Smooth muscle cell (in vitro differentiated cells): ENCODE results near the gene SFSWAP. TPM values are rescaled to one million over a fixed set of nuclear protein-coding genes. Genes with fewer than 3 reads are reported as not detected.
"Not testable (repeated sequence)": the region's sequence is repeated elsewhere in the genome, so short reads cannot be mapped to it uniquely, and the experiment has no call there.

Experiments used
- DNase-seq: peaks from one replicate; lab custom pipeline; 2025; ENCODE audit not compliant: unreplicated experiment; lab: John Stamatoyannopoulos, UW
- H2AFZ ChIP-seq: fragments of 200-600 bp; sonication (generic); 2 replicates; pipeline ENCODE4 v1.6.0; 2016; ENCODE audit warnings: antibody characterized with exemption, low read depth, mild to moderate bottlenecking
- H3F3A ChIP-seq: fragments of 200-600 bp; sonication (generic); 2 replicates; pipeline ENCODE4 v1.6.0; 2017; ENCODE audit warnings: antibody characterized with exemption, low read depth
- H3K27ac ChIP-seq: fragments of 200-600 bp; sonication (generic); 2 replicates; pipeline ENCODE4 v1.5.1; 2016; ENCODE audit warnings: low read depth, mild to moderate bottlenecking
- H3K27me3 ChIP-seq: fragments of 200-600 bp; sonication (generic); 2 replicates; pipeline ENCODE4 v1.6.1; 2016; ENCODE audit warnings: low read depth, mild to moderate bottlenecking
- H3K36me3 ChIP-seq: fragments of 200-600 bp; sonication (generic); 2 replicates; pipeline ENCODE4 v1.5.1; 2016; ENCODE audit warnings: low read depth
- H3K4me1 ChIP-seq: fragments of 200-600 bp; sonication (generic); 2 replicates; pipeline ENCODE4 v1.5.1; 2016; ENCODE audit warnings: low read depth
- H3K4me2 ChIP-seq: fragments of 200-600 bp; sonication (generic); 2 replicates; pipeline ENCODE4 v1.6.0; 2016; ENCODE audit warnings: mild to moderate bottlenecking
- H3K4me3 ChIP-seq: fragments of 200-600 bp; sonication (generic); 2 replicates; pipeline ENCODE4 v1.5.1; 2016; ENCODE audit warnings: mild to moderate bottlenecking
- H3K79me2 ChIP-seq: fragments of 200-600 bp; sonication (generic); 2 replicates; pipeline ENCODE4 v1.6.0; 2016; ENCODE audit warnings: low read depth, mild to moderate bottlenecking
- H3K9ac ChIP-seq: fragments of 200-600 bp; sonication (generic); 2 replicates; pipeline ENCODE4 v1.6.0; 2016; ENCODE audit warnings: low read depth
- H3K9me3 ChIP-seq: fragments of 200-600 bp; sonication (generic); replicated peaks from 2 replicates; pipeline ENCODE4 v1.5.1; 2016; ENCODE audit warnings: low read depth
- H4K20me1 ChIP-seq: fragments of 200-600 bp; sonication (generic); 2 replicates; pipeline ENCODE4 v1.6.0; 2016; ENCODE audit warnings: low read depth
- whole genome bisulfite sequencing: methylation state at CpG from one replicate; pipeline ENCODE4 v1.1.7; 2016; ENCODE audit warnings: low lambda C conversion rate; 5-methylcytosine and 5-hydroxymethylcytosine counted together
- polyA plus RNA-seq: library from polyadenylated mRNA; unstranded; fragments of >200 nt; fragmentation: Nextera tagmentation; extraction: Ambion mirVana; gene quantifications from 2 replicates; pipeline ENCODE4 v1.2.1, GENCODE V29; 2016
- total RNA-seq: library from RNA; depleted of rRNA; stranded (reverse); fragments of >200 nt; gene quantifications from 2 replicates; pipeline ENCODE4 v1.2.3, GENCODE V29; 2014
- TF ChIP-seq, protein P1 (sequence below): fragments of 200-600 bp; sonication (generic); IDR thresholded peaks from 2 replicates; pipeline ENCODE4 v1.5.1; 2017; ENCODE audit warnings: borderline replicate concordance, mild to moderate bottlenecking, antibody characterized with exemption; ENCODE audit not compliant: insufficient read depth, poor library complexity, severe bottlenecking

SFSWAP gene
- total and polyA plus RNA-seq, 2 experiments from 2014 or later: 24.1 to 32.3 TPM

DNA sequence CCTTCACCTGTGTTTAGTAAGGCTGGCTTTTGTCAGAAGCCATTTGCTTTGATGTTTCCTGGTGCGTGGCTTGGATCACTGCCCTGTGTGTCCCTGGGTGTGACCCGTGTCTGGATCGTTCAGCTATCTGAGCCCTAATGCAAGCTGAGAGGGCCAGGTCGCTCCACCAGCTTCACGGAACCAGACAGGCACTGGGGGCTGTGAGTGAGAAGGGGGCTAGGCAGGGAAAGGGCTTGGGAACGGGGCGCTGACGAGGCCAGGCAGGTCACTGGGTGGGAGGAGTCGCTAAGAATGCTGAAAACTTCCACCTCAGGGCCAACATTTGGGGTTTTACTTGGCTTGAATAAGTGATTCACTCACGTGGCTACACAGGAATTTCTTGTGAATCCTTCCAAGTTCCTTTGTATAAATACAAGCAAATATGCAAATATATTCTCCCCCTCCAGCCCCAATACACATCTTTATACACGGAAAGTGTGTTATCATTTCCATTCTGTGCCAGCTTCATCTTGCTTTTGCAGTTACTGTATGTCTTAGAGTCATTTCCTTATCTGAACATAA is 93.2 kb downstream of the SFSWAP start:
- DNase-seq: no peak
- Histone ChIP-seq H3K27ac (no peak overlapping the region), H3K79me2 (no peaks in the 10 kb centered on the region), H3K9me3 (no peaks in the 10 kb centered on the region), H3K4me1 (no peaks in the 10 kb centered on the region), H3F3A (no peaks in the 10 kb centered on the region), H3K4me3 (no peak overlapping the region), H2AFZ (no peak overlapping the region), H3K36me3 (no peaks in the 10 kb centered on the region), H3K9ac (no peak overlapping the region), H3K4me2 (no peak overlapping the region), H3K27me3 (no peaks in the 10 kb centered on the region), H4K20me1 (no peaks in the 10 kb centered on the region)
- TF ChIP-seq, protein P1, sequence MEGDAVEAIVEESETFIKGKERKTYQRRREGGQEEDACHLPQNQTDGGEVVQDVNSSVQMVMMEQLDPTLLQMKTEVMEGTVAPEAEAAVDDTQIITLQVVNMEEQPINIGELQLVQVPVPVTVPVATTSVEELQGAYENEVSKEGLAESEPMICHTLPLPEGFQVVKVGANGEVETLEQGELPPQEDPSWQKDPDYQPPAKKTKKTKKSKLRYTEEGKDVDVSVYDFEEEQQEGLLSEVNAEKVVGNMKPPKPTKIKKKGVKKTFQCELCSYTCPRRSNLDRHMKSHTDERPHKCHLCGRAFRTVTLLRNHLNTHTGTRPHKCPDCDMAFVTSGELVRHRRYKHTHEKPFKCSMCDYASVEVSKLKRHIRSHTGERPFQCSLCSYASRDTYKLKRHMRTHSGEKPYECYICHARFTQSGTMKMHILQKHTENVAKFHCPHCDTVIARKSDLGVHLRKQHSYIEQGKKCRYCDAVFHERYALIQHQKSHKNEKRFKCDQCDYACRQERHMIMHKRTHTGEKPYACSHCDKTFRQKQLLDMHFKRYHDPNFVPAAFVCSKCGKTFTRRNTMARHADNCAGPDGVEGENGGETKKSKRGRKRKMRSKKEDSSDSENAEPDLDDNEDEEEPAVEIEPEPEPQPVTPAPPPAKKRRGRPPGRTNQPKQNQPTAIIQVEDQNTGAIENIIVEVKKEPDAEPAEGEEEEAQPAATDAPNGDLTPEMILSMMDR: no peak
- 69% methylated on average over 11 of the region's 11 CpGs for WGBS

DNA sequence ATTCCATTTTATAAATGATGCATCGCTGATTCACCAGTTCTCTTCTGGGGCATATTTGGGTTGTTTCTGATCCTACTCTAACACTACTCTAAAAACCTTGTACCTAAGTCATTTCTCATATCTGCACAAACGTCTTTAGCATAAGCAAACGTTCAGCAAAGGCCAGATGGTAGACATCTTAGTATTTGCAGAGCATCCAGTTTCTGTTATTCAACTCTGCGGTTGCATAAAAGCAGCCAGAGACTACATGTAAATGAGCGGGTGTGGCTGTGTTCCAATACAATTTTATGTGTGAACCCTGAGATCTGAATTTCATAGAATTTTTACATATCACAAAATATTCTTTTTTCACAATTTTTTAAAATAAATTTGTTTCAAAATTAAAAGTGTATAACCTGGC is 94.5 kb downstream of the SFSWAP start:
- H3K4me1 ChIP-seq: no peaks in the 10 kb centered on the region
- no peaks in the 10 kb centered on the region for H3K9me3 ChIP-seq
- H2AFZ ChIP-seq: no peak overlapping the region
- no peaks in the 10 kb centered on the region for H3F3A ChIP-seq
- no peaks in the 10 kb centered on the region for H3K79me2 ChIP-seq
- no peaks in the 10 kb centered on the region for H3K36me3 ChIP-seq
- no peaks in the 10 kb centered on the region for H3K27me3 ChIP-seq
- no peak overlapping the region for H3K4me2 ChIP-seq
- H3K27ac ChIP-seq: no peak overlapping the region
- no peak overlapping the region for H3K9ac ChIP-seq
- TF ChIP-seq, protein P1: no peak
- no peak for DNase-seq
- WGBS: 82% methylated on average over 5 of the region's 5 CpGs
- H4K20me1 ChIP-seq: no peaks in the 10 kb centered on the region
- no peak overlapping the region for H3K4me3 ChIP-seq

DNA sequence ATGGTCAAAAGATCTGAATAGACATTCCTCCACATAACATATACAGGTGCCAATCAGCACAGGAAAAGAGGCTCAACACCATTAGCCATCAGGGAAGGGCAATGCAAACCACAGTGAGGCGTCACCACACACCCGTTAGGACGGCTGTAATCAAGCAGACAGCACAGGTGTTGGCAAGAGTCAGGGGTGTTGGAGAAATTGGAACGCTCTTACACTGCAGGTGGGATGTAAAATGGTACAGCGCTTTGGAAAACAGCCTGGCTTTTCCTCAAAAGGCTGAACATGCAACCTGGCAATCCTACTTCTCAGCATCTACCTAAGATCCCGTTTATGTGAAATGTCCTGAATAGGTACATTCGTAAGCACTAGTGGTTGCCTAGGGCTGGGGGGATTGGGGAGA is 95.8 kb downstream of the SFSWAP start:
- WGBS: 91% methylated on average over 7 of the region's 7 CpGs
- Histone ChIP-seq H3K4me1 (no peaks in the 10 kb centered on the region), H3K4me2 (no peak overlapping the region), H4K20me1 (no peaks in the 10 kb centered on the region), H3K27ac (no peak overlapping the region), H2AFZ (no peak overlapping the region), H3K27me3 (no peaks in the 10 kb centered on the region), H3K9ac (no peak overlapping the region), H3K4me3 (no peak overlapping the region), H3K79me2 (no peaks in the 10 kb centered on the region), H3F3A (no peaks in the 10 kb centered on the region), H3K36me3 (no peaks in the 10 kb centered on the region), H3K9me3 (no peaks in the 10 kb centered on the region)
- TF ChIP-seq, protein P1: no peak
- no peak for DNase-seq

DNA sequence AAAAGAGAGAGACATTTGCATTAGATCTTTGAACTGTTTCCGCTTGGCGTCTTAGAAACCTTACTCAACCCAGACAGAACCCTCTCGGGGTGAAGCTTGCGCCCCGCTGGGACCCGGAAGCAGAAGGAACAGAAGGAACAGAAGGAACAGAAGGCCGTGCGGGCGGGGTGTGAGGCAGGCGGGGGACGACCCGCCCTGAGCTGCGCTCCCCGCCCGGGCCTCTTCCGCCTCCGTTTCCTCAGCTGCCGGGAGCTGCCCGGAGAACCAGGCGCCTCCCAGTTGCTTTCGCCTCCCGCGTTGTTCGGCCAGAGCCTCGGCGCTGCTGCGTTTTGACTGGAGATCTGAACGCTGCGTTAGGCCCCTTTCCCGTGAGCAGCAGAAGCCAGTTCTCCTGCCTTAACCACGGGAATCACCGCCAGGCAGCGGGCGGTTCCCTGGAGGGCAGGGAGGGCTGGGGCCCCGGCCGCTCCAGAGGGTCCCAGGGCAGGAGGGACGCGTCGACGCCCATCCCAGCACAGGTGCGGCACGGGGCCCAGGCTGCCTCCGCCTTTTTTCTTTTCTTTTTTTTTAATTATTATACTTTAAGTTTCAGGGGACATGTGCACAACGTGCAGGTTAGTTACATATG is 98.0 kb downstream of the SFSWAP start:
- Histone ChIP-seq H3K36me3 (no peaks in the 10 kb centered on the region), H3K27me3 (no peaks in the 10 kb centered on the region), H3K9ac (no peak overlapping the region), H3K9me3 (no peaks in the 10 kb centered on the region), H2AFZ (no peak overlapping the region), H3K4me1 (no peaks in the 10 kb centered on the region), H3K4me2 (no peak overlapping the region), H3K79me2 (no peaks in the 10 kb centered on the region), H3F3A (no peaks in the 10 kb centered on the region), H3K27ac (no peak overlapping the region), H3K4me3 (no peak overlapping the region), H4K20me1 (no peaks in the 10 kb centered on the region)
- WGBS: 90% methylated on average over 31 of the region's 44 CpGs
- TF ChIP-seq, protein P1: no peak
- no peak for DNase-seq

DNA sequence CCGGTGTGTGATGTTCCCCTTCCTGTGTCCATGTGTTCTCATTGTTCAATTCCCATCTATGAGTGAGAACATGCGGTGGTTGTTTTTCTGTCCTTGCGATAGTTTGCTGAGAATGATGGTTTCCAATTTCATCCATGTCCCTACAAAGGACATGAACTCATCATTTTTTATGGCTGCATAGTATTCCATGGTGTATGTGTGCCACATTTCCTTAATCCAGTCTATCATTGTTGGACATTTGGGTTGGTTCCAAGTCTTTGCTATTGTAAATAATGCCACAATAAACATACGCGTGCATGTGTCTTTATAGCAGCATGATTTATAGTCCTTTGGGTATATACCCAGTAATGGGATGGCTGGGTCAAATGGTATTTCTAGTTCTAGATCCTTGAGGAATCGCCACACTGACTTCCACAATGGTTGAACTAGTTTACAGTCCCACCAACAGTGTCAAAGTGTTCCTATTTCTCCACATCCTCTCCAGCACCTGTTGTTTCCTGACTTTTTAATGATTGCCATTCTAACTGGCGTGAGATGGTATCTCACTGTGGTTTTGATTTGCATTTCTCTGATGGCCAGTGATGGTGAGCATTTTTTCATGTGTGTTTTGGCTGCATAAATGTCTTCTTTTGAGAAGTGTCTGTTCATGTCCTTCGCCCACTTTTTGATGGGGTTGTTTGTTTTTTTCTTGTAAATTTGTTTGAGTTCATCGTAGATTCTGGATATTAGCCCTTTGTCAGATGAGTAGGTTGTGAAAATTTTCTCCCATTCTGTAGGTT is 98.8 kb downstream of the SFSWAP start:
- not testable (repeated sequence) for H3K9me3 ChIP-seq, H3K36me3 ChIP-seq, H3K4me1 ChIP-seq, DNase-seq, H3K9ac ChIP-seq, H3K4me3 ChIP-seq, H3F3A ChIP-seq, H3K79me2 ChIP-seq, H3K27ac ChIP-seq, H2AFZ ChIP-seq, H3K27me3 ChIP-seq, H3K4me2 ChIP-seq, H4K20me1 ChIP-seq
- 90% methylated on average over 9 of the region's 9 CpGs for WGBS
